Suppressor macrophage (primary cell): ENCODE measurements around the gene GNAS-AS1.

Experiments
- DNase-seq, 4 experiments: peaks; one replicate each; pipeline ENCODE4 v3.0.0-alpha.2; 2020 to 2022

The GNAS-AS1 gene

DNA sequence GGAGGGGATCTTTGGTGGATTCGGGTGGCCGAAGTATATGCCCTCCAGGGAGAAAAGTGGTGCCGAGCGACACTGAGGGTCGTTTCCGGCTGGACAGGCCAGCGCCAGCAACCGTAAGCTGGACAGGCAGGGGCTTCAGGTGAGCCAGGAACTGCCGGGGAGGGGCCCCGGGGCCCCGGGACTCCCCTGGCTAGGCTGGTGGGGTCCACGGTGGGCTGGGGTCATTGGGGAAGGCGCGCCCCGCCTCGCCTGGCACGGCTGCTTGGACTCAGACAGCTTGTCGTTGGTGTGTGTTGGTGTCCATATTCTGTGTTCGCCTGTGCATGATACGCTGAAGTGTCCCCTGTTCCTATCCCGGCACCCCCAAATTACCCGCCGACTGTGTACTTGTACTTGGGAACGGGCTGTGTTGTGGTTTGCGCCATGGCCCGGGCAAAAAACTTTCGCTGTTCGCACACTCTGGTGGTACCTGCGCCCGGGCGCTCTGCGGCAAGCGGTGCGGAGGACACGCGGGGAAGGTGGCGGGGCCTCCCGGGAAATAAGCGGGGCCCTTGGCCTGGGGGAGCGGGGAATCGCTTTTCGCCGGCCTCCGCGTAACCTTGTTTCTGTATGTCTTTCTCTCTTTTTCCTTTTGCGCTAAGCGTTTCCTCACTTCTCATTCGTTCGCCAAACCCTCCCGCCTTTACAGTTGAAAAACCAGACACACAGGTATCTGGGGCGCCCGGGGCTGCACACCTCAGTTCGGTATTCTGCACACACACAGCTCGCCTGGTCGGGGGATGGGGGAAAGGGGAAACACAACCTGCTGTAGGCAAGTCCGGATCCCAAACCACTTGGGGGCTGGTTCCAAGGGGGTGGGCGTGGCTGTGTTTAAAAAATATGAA, 5.0 kb upstream of the GNAS-AS1 start:
- DNase-seq: no peak

DNA sequence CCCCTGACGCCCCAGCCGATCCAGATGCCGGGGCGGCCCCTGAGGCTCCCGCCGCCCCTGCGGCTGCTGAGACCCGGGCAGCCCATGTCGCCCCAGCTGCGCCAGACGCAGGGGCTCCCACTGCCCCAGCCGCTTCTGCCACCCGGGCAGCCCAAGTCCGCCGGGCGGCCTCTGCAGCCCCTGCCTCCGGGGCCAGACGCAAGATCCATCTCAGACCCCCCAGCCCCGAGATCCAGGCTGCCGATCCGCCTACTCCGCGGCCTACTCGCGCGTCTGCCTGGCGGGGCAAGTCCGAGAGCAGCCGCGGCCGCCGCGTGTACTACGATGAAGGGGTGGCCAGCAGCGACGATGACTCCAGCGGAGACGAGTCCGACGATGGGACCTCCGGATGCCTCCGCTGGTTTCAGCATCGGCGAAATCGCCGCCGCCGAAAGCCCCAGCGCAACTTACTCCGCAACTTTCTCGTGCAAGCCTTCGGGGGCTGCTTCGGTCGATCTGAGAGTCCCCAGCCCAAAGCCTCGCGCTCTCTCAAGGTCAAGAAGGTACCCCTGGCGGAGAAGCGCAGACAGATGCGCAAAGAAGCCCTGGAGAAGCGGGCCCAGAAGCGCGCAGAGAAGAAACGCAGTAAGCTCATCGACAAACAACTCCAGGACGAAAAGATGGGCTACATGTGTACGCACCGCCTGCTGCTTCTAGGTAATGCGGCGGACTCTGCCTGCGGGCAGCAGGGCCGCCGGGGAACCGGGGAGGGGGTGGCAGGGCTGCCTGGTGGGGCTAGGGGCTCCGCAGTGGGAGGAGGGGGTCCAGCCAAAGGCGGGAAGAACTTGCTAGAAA, 4.2 kb upstream of the GNAS-AS1 start:
- no peak for DNase-seq

GRCh38 chr20:58853976-58854637, 3.4 kb upstream of the GNAS-AS1 start:
- no peak for DNase-seq

- no peak for DNase-seq
Measured at GRCh38 chr20:58853466-58853865, 2.8 kb upstream of the GNAS-AS1 start.

GRCh38 chr20:58852543-58853271, 2.0 kb upstream of the GNAS-AS1 start, which contains the start of gene GNAS:
GNAS (plus strand) TSS chr20:58852716.
- DNase-seq: peak; percentile 46 to 73 (median 62)

GRCh38 chr20:58851969-58852458, 1.3 kb upstream of the GNAS-AS1 start:
- no peak for DNase-seq

GRCh38 chr20:58851221-58851968, 693 bp upstream of the GNAS-AS1 start:
- no peak for DNase-seq

DNA sequence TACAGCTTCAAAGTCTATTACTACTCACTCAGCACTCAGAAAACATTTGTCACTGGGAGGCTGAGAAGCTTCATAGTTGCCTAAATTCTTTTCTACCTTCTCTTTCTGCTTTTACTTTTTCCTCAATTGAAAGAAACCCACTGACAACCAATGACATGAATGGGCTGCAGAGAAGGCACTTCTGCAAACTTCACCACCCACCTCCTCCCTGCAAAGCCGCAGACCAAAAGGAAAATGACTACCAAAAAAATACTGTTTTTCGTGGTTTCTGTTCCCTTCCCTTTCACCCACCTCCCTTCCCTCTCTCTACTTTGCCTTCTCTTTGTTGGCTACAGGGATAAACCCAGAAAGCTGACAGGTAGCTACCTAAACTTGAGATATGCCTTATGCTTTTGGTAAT, 3.2 kb downstream of the GNAS-AS1 start:
- DNase-seq: peak; percentile 37 to 69 (median 64)

- no peak for DNase-seq
Measured at GRCh38 chr20:58845706-58846105, 5.0 kb downstream of the GNAS-AS1 start.

DNA sequence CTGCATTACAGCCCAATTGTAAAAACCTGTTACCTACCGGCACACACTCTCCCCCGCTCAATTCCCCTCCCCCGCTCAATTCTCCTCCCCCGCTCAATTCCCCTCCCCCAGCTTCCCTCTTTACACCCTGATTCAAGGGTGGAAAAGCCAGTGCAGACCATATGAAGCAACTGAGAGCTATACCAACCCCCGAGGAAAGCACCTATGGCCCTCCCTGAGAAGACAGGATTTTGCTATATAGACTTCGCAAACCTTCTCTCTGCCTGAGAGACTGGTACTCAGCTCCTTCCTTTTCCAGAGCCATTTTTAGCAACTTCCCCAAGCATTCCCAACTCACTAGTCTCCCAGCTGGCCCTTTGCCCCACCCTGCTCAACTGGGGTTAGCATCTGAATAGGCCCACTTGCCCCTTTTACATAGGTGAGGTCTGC, 7.6 kb downstream of the GNAS-AS1 start:
- DNase-seq: no peak

DNA sequence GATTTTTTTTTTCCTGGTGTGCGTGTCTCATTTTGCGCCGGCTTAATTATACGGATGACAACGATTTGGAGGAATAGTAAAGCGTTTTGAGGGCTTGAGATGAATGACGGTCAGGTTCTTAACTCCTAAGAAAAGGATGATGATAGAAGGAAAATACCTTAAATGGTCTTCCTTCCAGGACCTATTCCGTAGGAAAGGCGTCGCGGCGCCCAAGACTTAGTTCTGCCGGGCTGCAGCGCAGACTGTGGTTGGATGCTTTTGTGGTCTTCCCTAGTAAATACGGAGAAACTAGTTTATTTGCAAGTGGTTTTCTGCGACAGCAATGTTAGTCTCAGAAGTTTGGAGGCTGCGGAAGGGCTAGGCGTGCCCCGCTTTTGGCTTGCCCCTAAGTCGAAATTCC, 8.4 kb downstream of the GNAS-AS1 start:
- no peak for DNase-seq

DNA sequence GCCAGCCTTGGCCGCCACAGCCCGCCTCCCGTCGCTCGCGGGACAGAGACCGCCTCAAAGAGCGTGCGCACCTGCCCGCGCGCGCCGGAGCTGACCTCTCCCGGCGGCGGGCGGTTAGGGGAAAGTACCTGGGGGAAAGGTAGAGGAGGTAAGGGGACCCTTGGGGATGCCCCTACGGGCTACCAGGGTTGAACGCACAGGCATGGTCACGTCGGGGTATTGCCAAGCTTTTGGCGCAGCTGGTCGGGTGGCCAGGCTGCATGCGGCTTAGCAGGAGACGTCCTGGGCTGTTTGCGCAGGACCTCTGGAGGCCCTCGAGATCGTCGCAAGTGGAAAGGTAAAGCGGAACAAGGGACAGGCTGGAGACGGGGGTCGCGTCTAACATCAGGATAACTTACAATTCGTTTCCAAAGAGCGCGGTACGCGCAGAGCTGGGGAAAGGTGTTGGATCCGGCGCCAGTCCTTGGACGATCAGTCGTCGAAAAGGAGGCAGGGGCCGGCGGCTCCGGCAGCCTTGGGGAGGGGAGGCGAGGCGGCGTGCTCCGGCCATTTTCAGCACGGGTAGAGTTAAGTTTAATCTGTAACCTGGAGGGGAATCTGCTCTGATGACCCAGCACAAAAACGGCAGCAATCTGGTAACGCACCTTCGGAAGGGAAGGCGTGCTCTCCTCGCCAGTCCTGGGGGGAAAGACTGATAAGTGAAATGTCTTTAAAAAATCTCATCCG, 9.0 kb downstream of the GNAS-AS1 start:
- DNase-seq: no peak

- no peak for DNase-seq
Measured at GRCh38 chr20:58840816-58841538, 9.7 kb downstream of the GNAS-AS1 start.

- DNase-seq: no peak
Measured at GRCh38 chr20:58839991-58840747, 10.5 kb downstream of the GNAS-AS1 start.

GRCh38 chr20:58839474-58839874, 11.2 kb downstream of the GNAS-AS1 start:
- DNase-seq: peak in 2 of 4 experiments; percentile 27

DNA sequence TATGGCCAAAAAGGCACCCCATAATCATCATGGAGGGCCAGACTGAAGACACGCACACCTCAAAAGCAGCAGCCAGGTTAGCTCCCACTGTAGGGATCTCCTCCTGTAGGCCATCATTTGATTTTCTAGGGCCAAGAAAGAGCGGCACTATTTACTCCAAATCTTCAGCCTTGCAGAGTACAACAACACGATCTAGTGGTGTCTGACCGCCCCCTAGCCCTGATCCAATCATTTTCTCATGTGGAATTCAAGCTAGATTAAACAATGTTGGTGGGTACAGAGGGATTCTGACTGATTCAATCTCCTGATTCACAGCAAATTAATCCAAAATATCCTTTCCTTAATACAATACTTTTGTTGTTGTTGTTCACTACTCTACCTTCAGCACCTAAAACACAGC, 12.5 kb downstream of the GNAS-AS1 start:
- DNase-seq: no peak

GRCh38 chr20:58837717-58838116, 13.0 kb downstream of the GNAS-AS1 start:
- DNase-seq: no peak

DNA sequence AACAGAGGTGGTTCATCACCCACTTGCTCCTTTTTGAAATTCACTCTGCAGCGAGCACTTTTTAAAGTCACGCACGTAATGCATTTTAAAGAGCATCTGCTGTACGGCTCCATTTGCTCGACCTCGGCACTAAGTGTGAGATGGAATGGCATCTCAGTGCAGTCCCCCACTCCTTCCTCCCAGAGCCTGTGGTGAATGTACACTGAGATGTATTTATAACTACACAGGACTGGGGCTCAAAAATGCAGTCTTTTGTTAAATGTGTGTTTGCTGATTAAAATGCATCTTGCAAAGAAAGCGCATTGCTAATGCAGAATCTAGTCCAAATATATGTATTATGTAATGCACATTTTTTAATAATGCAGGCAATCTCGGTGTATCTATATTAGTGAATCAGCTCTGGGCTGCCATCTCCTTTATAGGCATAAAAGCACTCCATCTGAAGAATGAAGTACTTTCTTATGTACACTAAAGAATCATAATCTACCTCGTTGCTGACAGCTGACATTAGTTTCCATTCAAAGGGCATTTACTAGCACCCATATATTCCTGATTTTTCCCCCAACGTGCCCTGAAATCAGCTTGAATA, 14.0 kb downstream of the GNAS-AS1 start:
- DNase-seq: no peak

- no peak for DNase-seq
Measured at GRCh38 chr20:58835231-58835630, 15.5 kb downstream of the GNAS-AS1 start.
